Mucosa of stomach (tissue), 1 donor: Measurements from ENCODE around the gene RPL10.
"Not testable (repeated sequence)": the region's sequence is repeated elsewhere in the genome, so short reads cannot be mapped to it uniquely, and the experiment has no call there.

Source experiments
- H3K27me3 ChIP-seq: one replicate; pipeline ENCODE4 v1.7.0; 2013; ENCODE audit warnings: mild to moderate bottlenecking, low read length; ENCODE audit not compliant: control insufficient read depth, insufficient read depth
- H3K36me3 ChIP-seq: one replicate; pipeline ENCODE4 v1.7.0; 2013; ENCODE audit warnings: low read length; ENCODE audit not compliant: control insufficient read depth, insufficient read depth
- H3K4me1 ChIP-seq: one replicate; pipeline ENCODE4 v1.7.0; 2013; ENCODE audit warnings: mild to moderate bottlenecking, low read length; ENCODE audit not compliant: control insufficient read depth, insufficient read depth
- H3K4me3 ChIP-seq: one replicate; pipeline ENCODE4 v1.7.0; 2013; ENCODE audit warnings: low read length
- H3K9ac ChIP-seq: one replicate; pipeline ENCODE4 v1.7.0; 2013; ENCODE audit warnings: mild to moderate bottlenecking, low read length, moderate library complexity
- H3K9me3 ChIP-seq: one replicate; pipeline ENCODE4 v1.7.0; 2013; ENCODE audit warnings: mild to moderate bottlenecking, low read length, moderate library complexity; ENCODE audit not compliant: control insufficient read depth
- donor health status: Pancreatic carcinoma.

Gene RPL10

DNA sequence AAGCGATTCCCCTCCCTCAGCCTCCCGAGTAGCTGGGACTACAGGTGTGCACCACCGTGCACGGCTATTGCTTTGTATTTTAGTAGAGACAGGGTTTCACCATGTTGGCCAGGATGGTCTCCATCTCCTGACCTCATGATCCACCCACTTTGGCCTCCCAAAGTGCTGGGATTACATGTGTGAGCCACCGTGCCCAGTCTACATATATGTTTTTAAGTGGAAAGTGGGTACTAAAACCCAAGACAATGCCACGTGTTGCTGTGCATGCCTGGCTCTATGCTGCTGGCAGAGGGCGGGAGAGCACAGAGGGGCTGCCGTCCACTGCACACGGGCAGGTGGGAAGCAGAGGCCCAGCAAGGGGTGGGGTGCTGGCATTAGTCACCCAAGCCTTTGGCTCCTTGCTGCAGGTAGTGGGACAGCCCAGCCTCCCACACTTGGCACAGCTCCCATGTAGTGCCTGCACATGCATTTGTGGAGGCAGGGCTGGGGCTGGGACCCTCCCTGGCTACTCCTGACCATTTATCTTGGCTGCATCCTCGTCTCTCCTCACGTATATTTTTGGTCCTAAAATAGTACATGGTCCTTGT lies 15.6 kb upstream of the RPL10 start:
- H3K4me1 ChIP-seq: peaks cover 15% of the 10 kb centered on the region
- no peak overlapping the region for H3K9ac ChIP-seq
- peaks cover 6% of the 10 kb centered on the region for H3K27me3 ChIP-seq
- H3K4me3 ChIP-seq: no peak overlapping the region
- H3K9me3 ChIP-seq: no peaks in the 10 kb centered on the region
- no peaks in the 10 kb centered on the region for H3K36me3 ChIP-seq

DNA sequence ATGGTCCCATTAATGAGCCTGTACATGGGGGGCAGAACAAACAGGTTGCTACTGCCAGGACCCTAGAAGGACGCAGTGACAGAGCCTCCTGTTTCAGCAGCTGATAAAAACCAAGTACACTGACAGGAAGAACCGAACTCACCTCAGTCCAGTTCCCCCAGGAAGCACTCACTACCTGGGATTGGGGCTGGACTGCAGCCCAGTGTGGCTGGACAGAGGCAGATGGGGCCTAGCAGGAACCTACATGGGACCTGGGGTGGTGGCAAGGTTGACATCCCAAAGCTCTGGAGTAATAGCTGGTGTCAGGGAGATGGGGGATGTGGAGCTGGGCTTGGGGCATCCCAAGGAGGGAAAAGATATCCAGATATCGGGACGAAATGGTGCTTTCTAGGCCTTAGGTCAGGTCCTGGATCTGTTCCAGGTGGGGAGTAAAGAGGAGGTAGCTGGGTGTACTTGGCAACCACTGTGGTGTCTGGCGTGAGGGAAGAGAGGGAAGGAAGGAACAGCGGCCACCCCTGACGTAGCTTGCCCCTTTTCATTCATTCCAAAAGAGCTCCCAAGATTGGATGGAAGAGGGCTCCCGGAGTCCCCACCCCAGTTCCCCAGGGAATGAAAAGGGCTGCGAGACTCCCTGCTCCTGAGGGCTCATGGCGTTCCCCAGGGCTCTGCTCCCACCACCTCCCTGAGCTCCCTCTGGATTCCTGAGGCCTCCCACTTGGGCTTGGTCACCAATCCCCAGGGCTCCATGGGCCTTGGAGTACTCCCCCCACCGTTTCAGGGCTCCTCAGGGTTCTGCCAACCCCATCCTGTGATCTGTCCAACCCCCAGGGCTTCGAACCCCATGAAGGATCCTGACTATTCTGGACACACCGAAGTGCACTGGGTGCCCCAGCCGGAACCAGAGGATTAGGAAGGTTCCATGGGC lies 14.6 kb upstream of the RPL10 start:
- H3K4me1 ChIP-seq: peaks cover 15% of the 10 kb centered on the region
- no peaks in the 10 kb centered on the region for H3K9me3 ChIP-seq
- H3K9ac ChIP-seq: no peak overlapping the region
- H3K4me3 ChIP-seq: no peak overlapping the region
- H3K27me3 ChIP-seq: peaks cover 6% of the 10 kb centered on the region
- H3K36me3 ChIP-seq: no peaks in the 10 kb centered on the region

DNA sequence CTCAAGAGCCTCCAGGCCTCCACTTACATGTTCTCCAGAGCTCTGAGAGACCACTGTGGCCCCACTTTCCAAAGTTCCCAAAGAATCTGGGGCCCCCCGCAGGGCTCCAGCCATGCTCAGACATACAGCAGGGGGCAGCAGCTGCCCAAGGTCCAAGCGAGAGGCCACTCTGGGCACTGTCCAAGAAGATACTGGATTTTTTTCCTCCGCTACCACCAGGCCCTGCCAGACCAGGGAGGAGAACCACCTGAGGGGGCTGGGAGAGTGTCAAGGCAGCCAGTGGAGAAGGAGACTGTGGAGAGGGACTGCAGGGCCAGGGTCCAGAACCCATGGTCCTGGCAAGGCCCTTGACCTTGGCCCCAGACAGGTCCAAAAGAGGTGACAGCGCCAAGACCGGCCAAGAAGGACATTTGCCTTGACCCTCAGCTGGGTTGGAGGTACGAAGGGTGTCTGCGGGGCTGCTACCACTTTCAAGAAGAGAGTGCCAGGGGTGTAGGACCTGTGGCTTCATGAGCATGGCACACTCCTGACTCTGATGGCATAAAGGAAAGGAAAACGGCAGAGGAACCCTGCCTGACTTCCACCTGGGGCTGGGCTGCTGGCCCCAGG lies 13.8 kb upstream of the RPL10 start:
- Histone ChIP-seq H3K4me3 (no peak overlapping the region), H3K9ac (no peak overlapping the region), H3K4me1 (peaks cover 15% of the 10 kb centered on the region), H3K9me3 (no peaks in the 10 kb centered on the region), H3K27me3 (peaks cover 6% of the 10 kb centered on the region), H3K36me3 (no peaks in the 10 kb centered on the region)

GRCh38 chrX:154388094-154388493 lies 10.1 kb upstream of the RPL10 start:
- H3K36me3 ChIP-seq, H3K4me1 ChIP-seq, H3K27me3 ChIP-seq, H3K9ac ChIP-seq, H3K4me3 ChIP-seq, H3K9me3 ChIP-seq: not testable (repeated sequence)

DNA sequence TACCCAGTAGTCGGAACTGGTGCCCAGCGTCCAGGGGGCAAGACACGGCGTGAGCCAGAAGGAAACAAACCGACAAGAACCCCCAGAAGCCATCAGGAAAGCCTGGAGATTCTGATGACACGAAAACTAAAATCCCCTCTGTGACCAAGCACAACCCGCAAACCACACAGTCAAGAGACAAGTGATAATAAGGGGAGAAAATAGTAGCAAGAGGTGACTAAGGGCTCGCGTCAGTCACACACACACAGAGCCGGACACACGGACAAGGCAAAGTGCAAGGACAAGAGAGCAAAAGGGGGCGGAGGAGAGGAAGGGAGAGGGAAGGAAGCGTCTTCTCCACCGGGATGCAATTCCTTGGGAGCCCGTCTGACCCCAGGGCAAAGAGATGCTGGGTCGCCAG lies 9.5 kb upstream of the RPL10 start:
- not testable (repeated sequence) for H3K4me3 ChIP-seq, H3K9ac ChIP-seq, H3K27me3 ChIP-seq, H3K9me3 ChIP-seq, H3K4me1 ChIP-seq, H3K36me3 ChIP-seq

DNA sequence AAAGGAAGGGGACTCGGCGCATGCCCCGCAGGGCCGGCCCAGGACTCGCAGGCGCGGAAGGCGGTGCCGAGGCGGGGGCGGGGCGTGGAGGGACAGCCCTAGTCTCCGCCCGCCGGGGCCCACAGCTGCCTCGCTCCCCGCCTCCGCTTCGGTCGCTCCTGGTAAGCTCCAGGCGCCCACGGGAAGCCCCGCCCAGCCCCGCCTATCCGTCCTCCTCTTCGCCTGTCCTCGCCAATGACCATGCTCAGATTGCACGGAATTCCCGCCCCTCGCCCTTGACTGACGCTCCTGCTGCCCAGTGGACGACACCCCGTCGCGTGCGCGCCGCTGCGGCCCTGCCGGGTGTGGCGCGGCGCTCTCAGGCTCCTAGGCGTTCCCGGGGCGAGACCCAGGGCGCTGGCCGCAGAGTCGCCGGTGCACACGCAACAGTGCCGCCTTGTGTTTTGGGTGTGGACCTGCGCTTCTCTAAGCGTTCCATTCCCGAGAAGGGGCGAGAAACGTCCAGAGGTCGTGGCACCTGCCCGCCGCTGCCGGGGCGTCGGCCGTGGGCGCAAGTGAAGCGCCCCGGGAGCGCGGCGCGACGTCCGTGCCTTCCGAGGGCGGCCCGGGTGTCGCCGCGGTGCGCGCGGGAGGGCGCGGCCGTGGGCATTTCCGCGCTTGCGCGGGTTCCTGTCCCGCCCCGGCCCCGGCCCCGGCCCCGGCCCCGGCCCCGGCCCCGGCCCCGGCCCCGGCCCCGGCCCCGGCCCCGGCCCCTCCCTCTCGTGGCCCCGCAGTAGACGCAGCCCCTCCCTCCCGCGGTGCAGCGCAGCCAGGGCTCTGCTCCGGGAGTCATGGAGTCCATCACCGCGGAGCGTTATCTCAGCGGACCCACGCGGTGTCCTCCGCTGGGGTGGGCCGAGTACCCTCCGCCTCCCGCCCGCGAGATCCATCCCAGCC lies 8.1 kb upstream of the RPL10 start:
- H3K9ac ChIP-seq, H3K4me3 ChIP-seq, H3K36me3 ChIP-seq, H3K4me1 ChIP-seq, H3K9me3 ChIP-seq, H3K27me3 ChIP-seq: not testable (repeated sequence)

DNA sequence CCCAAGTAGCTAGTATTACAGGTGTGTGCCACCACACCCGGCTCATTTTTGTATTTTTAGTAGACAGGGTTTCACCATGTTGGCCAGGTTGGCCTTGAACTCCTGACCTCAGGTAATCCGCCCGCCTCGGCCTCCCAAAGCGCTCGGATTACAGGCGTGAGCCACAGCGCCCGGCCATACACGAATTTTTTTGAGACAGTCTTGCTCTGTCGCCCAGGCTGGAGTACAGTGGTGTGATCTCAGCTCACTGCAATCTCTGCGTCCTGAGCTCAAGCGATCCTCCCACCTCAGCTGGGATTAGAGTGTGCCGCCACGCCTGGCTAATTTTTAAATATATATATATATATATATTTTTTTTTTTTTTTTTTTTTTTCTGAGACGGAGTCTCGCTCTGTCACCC lies 1.8 kb upstream of the RPL10 start:
- H3K4me1 ChIP-seq, H3K36me3 ChIP-seq, H3K27me3 ChIP-seq, H3K9me3 ChIP-seq, H3K9ac ChIP-seq, H3K4me3 ChIP-seq: not testable (repeated sequence)

DNA sequence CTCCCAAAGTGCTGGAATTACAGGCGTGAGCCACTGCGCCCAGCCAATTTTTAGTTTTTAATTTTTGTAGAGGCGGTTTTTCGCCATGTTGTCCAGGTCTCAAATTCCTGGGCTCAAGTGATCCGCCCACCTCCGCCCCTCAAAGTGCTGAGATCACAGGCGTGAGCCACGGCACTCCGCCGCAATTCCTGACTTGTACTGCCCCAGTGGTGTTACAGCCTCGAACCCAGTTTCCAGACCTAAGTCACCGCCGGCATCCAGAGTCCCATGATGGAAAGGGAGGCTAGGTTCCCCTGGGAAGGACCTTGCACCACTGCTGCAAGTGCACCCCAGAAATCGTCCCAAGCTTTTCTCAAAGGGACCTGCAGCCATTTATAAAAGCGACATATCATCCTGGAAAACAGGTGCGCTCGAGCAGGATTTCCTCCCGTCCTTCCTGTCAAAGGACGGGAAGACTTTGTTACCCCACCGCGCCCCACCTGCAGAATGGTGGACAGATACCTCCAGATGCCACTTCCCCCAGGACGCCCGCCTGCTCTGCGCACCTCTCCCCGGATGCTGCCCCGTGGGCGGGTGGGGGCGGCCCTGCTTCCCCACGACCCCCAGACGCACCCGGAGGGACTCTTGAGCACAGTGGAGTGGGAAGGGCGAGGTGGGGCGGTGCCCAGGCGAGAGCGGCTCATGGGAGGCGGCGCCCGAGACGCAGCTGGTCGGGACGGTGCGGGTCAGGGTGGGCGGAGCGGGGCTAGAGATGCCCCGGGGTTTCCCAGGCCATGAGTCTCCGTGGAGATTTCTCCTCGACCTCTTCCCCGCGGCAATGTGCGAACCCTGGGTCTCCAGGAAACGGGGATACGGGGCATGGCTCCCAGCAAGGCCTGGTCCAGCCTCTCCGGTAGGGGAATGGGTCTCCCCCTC lies 947 bp upstream of the RPL10 start:
- H3K27me3 ChIP-seq: no peaks in the 10 kb centered on the region
- peak overlapping the region; percentile 46 for H3K4me3 ChIP-seq
- H3K9me3 ChIP-seq: no peaks in the 10 kb centered on the region
- peaks cover 6% of the 10 kb centered on the region for H3K4me1 ChIP-seq
- H3K9ac ChIP-seq: peak overlapping the region; percentile 83
- H3K36me3 ChIP-seq: peaks cover 10% of the 10 kb centered on the region

DNA sequence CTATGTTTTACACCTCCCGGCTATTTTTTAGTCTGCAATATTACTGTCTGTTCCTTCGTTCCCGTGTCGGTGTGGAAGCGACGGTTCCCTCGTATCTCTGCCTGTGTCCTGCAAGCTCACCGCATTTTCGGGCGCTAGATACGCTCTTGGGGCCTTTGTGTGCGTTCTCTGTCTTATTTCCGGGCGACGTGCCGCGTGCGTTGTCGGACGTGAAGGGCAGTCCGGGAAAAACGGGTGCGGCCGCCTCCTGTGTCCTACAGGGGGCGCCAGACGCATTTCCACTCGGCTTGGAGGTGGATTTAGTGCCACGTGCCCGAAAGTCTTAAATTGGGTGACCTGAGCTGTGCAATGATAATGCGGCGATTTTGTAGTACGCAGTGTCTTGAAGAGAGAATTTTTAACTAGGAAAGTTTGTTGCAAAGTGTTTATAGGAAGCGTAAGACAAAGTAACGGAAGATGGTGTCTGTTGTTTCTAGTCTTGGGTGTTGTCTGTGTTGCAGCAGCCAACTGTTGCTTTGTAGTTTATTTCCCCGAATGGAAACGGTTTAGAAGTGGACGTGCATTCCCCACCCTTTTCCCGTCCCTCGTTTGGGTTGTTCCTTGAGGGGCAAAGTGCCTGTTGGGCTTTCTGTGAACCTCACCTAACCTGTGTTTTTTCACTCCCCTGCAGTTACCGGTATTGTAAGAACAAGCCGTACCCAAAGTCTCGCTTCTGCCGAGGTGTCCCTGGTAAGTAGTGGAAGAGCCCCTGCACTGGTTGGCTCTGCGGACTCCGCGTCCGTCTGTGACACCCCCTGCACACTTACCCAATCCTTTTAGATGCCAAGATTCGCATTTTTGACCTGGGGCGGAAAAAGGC lies 720 bp downstream of the RPL10 start:
- peaks cover 6% of the 10 kb centered on the region for H3K4me1 ChIP-seq
- no peaks in the 10 kb centered on the region for H3K9me3 ChIP-seq
- peak overlapping the region; percentile 97 for H3K9ac ChIP-seq
- H3K36me3 ChIP-seq: peaks cover 10% of the 10 kb centered on the region
- no peaks in the 10 kb centered on the region for H3K27me3 ChIP-seq
- peak overlapping the region; percentile 84 for H3K4me3 ChIP-seq

DNA sequence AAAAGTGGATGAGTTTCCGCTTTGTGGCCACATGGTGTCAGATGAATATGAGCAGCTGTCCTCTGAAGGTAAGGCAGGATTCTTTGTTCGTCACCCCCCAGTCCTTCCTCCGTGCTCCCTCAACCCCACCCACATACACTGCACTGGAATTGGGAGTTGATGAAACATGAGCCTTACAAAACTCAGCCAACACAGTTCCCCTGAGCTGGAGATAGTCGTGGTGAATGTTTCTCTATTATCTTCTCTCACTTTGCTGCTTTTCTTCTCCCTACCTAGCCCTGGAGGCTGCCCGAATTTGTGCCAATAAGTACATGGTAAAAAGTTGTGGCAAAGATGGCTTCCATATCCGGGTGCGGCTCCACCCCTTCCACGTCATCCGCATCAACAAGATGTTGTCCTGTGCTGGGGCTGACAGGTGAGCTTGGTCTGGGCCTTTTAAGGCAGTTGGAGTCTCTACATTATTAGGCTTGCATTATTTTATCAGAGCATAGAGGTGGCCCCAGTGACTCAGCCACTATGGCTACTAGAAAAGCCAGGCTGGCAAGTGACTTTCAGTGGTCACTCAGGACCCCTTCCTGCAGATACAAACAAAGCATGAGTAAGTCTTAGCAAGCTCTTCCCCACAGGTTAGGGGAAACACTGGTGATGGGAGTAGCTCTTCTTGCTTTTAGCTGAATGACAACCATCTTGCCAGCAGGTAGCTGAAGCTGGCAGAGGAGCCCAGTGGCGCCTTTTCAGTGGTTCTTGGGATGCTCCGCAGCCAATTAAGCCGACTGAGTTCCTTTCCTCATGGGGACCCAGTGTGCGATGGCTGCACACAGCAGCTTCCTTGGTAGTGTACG lies 1.6 kb downstream of the RPL10 start:
- Histone ChIP-seq H3K27me3 (no peaks in the 10 kb centered on the region), H3K4me3 (peak overlapping the region; percentile 84), H3K36me3 (peaks cover 10% of the 10 kb centered on the region), H3K4me1 (peaks cover 6% of the 10 kb centered on the region), H3K9me3 (no peaks in the 10 kb centered on the region), H3K9ac (peak overlapping the region; percentile 97)
